Right lobe of liver (tissue), 6 donors: ENCODE results near the gene PRKAG2. TPM values are rescaled to one million over a fixed set of nuclear protein-coding genes. Genes with fewer than 3 reads are reported as not detected.
A peak's percentile ranks its signal among the peaks of the same experiment; 100 is the strongest.

Source experiments
- ATAC-seq, 4 donors: fragments of 200-7000 bp; cut with Tn5 transposase; one replicate each; pipeline ENCODE4 v1.9.1; 2020; ENCODE audit warnings: mild to moderate bottlenecking in 4 of 4, moderate library complexity in 4 of 4
- DNase-seq, 3 donors: peaks; one replicate each; pipeline ENCODE4 v3.0.0-alpha.2; 2020
- H3K27ac ChIP-seq, 3 donors: fragments of 200-600 bp; one replicate each; pipeline ENCODE4 v1.8.0; 2022
- H3K27me3 ChIP-seq, 2 donors: fragments of 200-600 bp; one replicate each; pipeline ENCODE4 v1.8.0; 2022
- H3K36me3 ChIP-seq, 4 donors: fragments of 200-600 bp; sonication (generic) in 1 of 4; one replicate each; pipeline versions ENCODE4 v1.5.1 to v1.8.0; 2017 to 2022; ENCODE audit warnings: control low read depth in 1 of 4
- H3K4me1 ChIP-seq, 4 donors: fragments of 200-600 bp; sonication (generic) in 1 of 4; one replicate each; pipeline versions ENCODE4 v1.5.1 to v1.8.0; 2017 to 2022; ENCODE audit warnings: control low read depth in 1 of 4
- H3K4me3 ChIP-seq, 3 donors: fragments of 200-600 bp; one replicate each; pipeline ENCODE4 v1.8.0; 2022
- H3K9me3 ChIP-seq, 4 donors: fragments of 200-600 bp; sonication (generic) in 1 of 4; one replicate each; pipeline versions ENCODE4 v1.5.1 to v1.8.0; 2017 to 2022; ENCODE audit warnings: control low read depth in 1 of 4
- POLR2A ChIP-seq: fragments of 450-650 bp; IDR thresholded peaks from one replicate; pipeline ENCODE4 v1.6.1; 2017; ENCODE audit warnings: antibody characterized with exemption, mild to moderate bottlenecking
- WGBS: methylation state at CpG from one replicate; pipeline ENCODE4 v1.1.6; 2018; ENCODE audit warnings: low coverage, low lambda C conversion rate; ENCODE audit not compliant: insufficient coverage; ENCODE audit errors: missing lambda C conversion rate; 5-methylcytosine and 5-hydroxymethylcytosine counted together
- intact Hi-C, 2 donors: fragments of 100-400 bp; cut with DNase I; formaldehyde crosslinking; loops; one replicate each; pipeline versions ENCODE4 v1.11.2 to v1.14.1; 2022
- total RNA-seq, 6 experiments: library from RNA; depleted of rRNA in 2 of 6; stranded (reverse); fragments of >200 nt in 2 of 6; fragmentation: NEBNext Ultra II Directional in 3 of 6; extraction: Animal tissue kit (Norgen Biotek cat#: 25700) in 3 of 6; gene quantifications; one replicate each; pipeline versions ENCODE4 v1.1.0 to v1.2.4, GENCODE V29; 2016 to 2023
- TF ChIP-seq, protein P1 (sequence below), 4 donors: fragments of 200-600 bp in 3 of 4; fragments of 450-650 bp in 1 of 4; IDR thresholded peaks; one replicate each; pipeline versions ENCODE4 v1.5.1 to v1.8.0; 2016 to 2022; ENCODE audit warnings: antibody characterized with exemption in 4 of 4, mild to moderate bottlenecking in 2 of 4
- donor health status: DM: no; HTN: yes; CAD: no.
- donor health status: DM: no; HTN: no; CAD: no.
- donor health status: DM: no; HTN: no; CAD: no.
- donor health status: DM: no; HTN: yes; CAD: no.
- donor health status: DM: no; HTN: yes; CAD: no.

PRKAG2 gene
- total RNA-seq, 6 experiments from 2014 or later, result 20.6 to 63.6 (median 29.5) TPM

DNA sequence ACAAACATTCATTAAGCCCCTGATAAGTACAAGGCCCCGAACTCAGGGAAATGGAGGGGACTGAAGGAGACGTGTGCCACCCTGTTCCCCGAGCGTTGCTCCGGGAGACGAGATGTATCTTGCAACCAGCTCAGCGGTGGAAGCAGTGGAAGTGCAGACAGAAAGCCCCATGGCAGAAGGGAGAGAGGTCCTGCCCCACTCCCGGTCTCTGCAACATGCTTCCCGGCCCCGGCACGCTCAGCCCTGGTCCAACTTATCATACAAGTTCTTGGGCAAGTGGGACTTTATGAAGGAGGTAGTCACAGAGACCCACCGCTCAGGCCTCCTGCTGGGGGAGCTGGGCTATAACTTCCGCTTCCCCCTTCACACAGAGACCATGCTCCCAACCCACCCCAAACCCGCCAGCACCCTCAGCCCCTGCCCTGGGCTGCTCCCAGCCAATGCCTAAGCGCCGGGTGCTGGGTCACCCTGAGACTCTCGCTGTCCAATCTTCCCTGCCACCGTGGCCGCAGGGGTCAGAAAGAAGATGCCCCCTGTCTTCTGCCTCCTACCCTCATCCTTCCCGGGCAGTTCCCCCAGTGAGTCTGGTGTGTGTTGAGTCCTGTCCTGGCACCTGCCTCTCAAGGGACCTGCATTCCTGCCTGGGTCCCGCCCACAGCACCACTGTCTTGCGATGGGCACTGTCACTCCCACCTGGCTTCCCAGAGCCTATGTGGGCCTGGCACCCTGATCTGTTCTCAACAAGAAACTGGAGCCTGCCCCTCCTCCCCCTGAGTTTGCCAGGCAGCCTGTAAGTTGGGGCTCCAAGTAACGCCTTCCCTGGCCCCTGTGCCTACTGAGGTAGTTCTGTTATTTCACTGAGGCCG is 157.7 kb downstream of the PRKAG2 start:
- ATAC-seq, result no peak
- Histone ChIP-seq H3K9me3 (no peaks in the 10 kb centered on the region), H3K4me1 (peaks cover 0 to 32% (median 11%) of the 10 kb centered on the region in 4 donors), H3K27me3 (no peaks in the 10 kb centered on the region), H3K27ac (peak overlapping the region in 1 of 3 donors; percentile 5), H3K4me3 (no peak overlapping the region), H3K36me3 (no peaks in the 10 kb centered on the region)
- intact Hi-C loops, result no loop called here
- 70% methylated on average over 2 of the region's 24 CpGs for WGBS
- peak in 1 of 3 donors; percentile 46 for DNase-seq
- TF ChIP-seq POLR2A, result no peak
- TF ChIP-seq, protein P1, sequence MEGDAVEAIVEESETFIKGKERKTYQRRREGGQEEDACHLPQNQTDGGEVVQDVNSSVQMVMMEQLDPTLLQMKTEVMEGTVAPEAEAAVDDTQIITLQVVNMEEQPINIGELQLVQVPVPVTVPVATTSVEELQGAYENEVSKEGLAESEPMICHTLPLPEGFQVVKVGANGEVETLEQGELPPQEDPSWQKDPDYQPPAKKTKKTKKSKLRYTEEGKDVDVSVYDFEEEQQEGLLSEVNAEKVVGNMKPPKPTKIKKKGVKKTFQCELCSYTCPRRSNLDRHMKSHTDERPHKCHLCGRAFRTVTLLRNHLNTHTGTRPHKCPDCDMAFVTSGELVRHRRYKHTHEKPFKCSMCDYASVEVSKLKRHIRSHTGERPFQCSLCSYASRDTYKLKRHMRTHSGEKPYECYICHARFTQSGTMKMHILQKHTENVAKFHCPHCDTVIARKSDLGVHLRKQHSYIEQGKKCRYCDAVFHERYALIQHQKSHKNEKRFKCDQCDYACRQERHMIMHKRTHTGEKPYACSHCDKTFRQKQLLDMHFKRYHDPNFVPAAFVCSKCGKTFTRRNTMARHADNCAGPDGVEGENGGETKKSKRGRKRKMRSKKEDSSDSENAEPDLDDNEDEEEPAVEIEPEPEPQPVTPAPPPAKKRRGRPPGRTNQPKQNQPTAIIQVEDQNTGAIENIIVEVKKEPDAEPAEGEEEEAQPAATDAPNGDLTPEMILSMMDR (IDR thresholded peaks at IDR 0.05), result no peak

DNA sequence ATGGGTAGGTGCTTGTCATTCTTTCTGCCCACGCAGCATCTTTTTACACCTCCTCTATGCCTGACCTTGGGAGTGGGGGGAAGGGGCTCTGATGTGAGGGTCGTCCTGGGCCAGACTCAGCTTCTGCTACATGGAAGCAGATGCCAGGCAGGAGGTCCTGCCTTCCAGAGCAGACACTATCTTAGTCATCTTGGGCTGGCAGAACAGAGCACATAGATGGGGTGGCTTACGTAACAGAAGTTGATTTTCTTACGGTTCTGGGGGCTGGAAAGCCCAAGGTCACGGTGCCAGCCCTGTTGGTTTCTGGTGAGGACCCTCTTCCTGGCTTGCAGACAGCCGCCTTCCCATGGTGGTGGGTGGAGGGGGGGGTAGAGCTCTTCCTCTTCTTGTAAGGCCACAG is 159.0 kb downstream of the PRKAG2 start:
- 45% methylated on average over 2 of the region's 6 CpGs for WGBS
- Histone ChIP-seq H3K4me1 (peaks cover 0 to 36% (median 15%) of the 10 kb centered on the region in 4 donors), H3K9me3 (no peaks in the 10 kb centered on the region), H3K27ac (peak overlapping the region in 2 of 3 donors; percentile 84 to 90), H3K4me3 (no peak overlapping the region), H3K27me3 (no peaks in the 10 kb centered on the region), H3K36me3 (no peaks in the 10 kb centered on the region)
- DNase-seq (peak in 1 of 3 donors; percentile 47), ATAC-seq (peak; percentile 4 to 28 (median 18))
- intact Hi-C loops, result no loop called here
- TF ChIP-seq POLR2A, result no peak
- TF ChIP-seq, protein P1 (IDR thresholded peaks at IDR 0.05), result no peak

DNA sequence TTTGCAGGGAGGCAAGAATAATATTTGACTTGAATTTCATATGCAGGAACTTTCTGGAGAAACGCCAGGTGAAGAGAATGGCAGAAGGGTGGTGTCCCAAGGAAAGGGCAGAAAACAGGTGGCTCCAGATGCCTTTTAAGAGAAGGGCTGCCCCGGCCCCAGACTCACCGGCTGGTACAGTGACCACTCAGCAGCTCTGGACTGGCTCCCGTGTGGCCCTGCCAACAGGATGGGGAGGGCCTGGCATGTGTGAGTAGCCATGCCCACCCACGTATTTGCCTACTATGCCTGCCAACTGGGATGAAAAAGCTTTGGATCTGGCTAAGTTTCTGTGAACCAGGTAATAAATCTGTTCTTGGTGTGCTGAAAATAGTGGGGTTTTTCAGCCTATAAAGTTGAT is 159.5 kb downstream of the PRKAG2 start:
- Histone ChIP-seq H3K36me3 (no peaks in the 10 kb centered on the region), H3K9me3 (no peaks in the 10 kb centered on the region), H3K4me1 (peaks cover 0 to 41% (median 19%) of the 10 kb centered on the region in 4 donors), H3K4me3 (no peak overlapping the region), H3K27ac (peak overlapping the region in 2 of 3 donors; percentile 84 to 90), H3K27me3 (no peaks in the 10 kb centered on the region)
- TF ChIP-seq, protein P1 (IDR thresholded peaks at IDR 0.05), result no peak
- TF ChIP-seq POLR2A, result peak; percentile 29
- DNase-seq (peak; percentile 78 to 91 (median 90)), ATAC-seq (peak; percentile 80 to 89 (median 86))
- WGBS, result 3% methylated on average over 3 of the region's 5 CpGs
- intact Hi-C loops, result no loop called here

DNA sequence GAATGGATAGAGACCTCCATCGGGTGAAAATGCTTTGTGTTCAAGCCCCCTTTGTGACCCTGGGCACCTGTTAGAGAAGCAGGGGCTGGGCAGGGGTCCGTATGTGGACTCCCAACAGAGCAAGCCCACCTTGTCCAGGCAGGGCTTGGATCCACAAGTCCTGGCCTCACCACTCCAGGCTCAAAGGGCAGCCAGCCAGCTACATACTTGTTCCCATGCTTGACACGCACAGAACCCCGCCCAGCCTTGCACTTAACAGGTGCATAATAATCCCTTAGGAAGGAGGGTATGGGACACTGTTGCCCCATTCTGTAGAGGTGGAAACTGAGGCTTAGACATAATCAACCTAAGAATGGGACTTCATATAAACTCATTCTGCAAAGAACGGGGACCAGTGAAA is 160.6 kb downstream of the PRKAG2 start:
- WGBS, result 100% methylated on average over 1 of the region's 5 CpGs
- DNase-seq (peak in 1 of 3 donors; percentile 64), ATAC-seq (no peak)
- no peaks in the 10 kb centered on the region for H3K9me3 ChIP-seq
- TF ChIP-seq, protein P1 (IDR thresholded peaks at IDR 0.05), result no peak
- no peak for TF ChIP-seq POLR2A
- peak overlapping the region in 2 of 3 donors; percentile 84 to 90 for H3K27ac ChIP-seq
- intact Hi-C loops, result no loop called here
- no peak overlapping the region for H3K4me3 ChIP-seq
- no peaks in the 10 kb centered on the region for H3K36me3 ChIP-seq
- H3K4me1 ChIP-seq, result peaks cover 0 to 52% (median 24%) of the 10 kb centered on the region in 4 donors
- no peaks in the 10 kb centered on the region for H3K27me3 ChIP-seq
